ENCODE results near the gene TUBB1.

TUBB1 gene

GRCh38 chr20:59044796-59045195 is 25.6 kb downstream of the TUBB1 start:
- no peak for DNase-seq

- DNase-seq: no peak
Measured at GRCh38 chr20:59046862-59047261, 27.6 kb downstream of the TUBB1 start.

- no peak for DNase-seq
Measured at GRCh38 chr20:59047938-59048680, 28.9 kb downstream of the TUBB1 start.

- DNase-seq: no peak
Measured at GRCh38 chr20:59048681-59049030, 29.4 kb downstream of the TUBB1 start.

GRCh38 chr20:59050437-59050836 is 31.2 kb downstream of the TUBB1 start:
- no peak for DNase-seq

GRCh38 chr20:59051666-59052185 is 32.5 kb downstream of the TUBB1 start:
- DNase-seq: no peak

GRCh38 chr20:59055302-59055701 is 36.1 kb downstream of the TUBB1 start:
- DNase-seq: no peak

- no peak for DNase-seq
Measured at GRCh38 chr20:59062081-59062480, 42.9 kb downstream of the TUBB1 start.

- no peak for DNase-seq
Measured at GRCh38 chr20:59063358-59064213, 44.4 kb downstream of the TUBB1 start.

GRCh38 chr20:59064214-59064722 is 45.0 kb downstream of the TUBB1 start:
- DNase-seq: no peak

GRCh38 chr20:59068534-59068933 is 49.3 kb downstream of the TUBB1 start:
- DNase-seq: no peak

GRCh38 chr20:59069026-59069425 is 49.8 kb downstream of the TUBB1 start:
- no peak for DNase-seq

GRCh38 chr20:59071216-59071615 is 52.0 kb downstream of the TUBB1 start:
- no peak for DNase-seq

GRCh38 chr20:59073582-59073981 is 54.4 kb downstream of the TUBB1 start:
- DNase-seq: no peak

GRCh38 chr20:59074456-59074855 is 55.2 kb downstream of the TUBB1 start:
- DNase-seq: no peak

- no peak for DNase-seq
Measured at GRCh38 chr20:59075934-59076508, 56.8 kb downstream of the TUBB1 start.
